ENCODE data around the gene MAP2K4.
A peak's percentile ranks its signal among the peaks of the same experiment; 100 is the strongest.
"Not testable (repeated sequence)": the region's sequence is repeated elsewhere in the genome, so short reads cannot be mapped to it uniquely, and the experiment has no call there.

Gene MAP2K4

DNA sequence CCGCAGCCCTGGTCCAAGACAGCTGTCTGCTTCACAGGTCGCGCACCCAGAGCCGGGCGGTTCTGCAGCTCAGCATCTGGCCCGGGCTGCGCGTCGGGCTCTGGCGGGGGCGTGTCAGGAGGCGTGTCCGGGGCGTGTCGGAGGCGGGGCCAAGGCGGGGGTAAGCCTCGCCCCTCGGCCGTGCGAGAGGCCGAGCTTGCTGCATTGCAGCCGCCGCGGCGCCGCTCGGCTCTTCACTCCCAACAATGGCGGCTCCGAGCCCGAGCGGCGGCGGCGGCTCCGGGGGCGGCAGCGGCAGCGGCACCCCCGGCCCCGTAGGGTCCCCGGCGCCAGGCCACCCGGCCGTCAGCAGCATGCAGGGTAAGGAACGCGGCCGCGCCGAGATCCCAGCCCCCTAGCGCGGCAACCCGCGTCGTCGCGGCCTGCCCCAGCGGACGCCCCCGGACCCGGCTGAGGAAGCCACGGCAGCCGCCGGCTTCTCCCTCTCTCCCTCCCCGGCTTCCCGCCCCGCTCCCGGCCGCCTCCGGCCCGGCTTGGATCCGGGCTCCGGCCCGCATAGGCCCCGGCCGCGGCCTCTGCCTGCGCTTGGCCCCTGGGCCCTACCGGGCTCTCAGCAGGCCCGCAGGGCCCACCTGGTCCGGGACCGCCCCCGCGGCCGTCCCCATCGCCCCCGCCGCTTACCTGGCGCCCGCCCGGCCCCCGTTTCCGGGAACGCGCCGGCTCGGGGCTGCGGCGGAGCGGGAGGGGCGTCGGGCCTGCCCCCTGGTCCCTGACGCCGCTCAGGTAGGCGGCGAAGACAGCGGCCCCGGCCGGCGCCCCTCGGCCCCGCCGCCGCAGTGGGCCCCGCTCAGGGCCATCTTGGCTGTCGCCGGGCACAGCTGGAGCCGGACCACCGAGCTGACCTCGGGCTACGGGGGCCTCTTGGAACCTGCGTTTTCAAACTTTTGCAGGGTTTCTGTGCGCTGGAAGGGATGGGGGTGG is at the start of gene MAP2K4:
TSS of gene MAP2K4 (plus strand) at position 236 of the 981 bp plus-strand sequence. CDS start at position 246, 10 bp downstream.
- H3K27ac ChIP-seq = peak within 1 kb of the TSS; percentile 83 to 93

DNA sequence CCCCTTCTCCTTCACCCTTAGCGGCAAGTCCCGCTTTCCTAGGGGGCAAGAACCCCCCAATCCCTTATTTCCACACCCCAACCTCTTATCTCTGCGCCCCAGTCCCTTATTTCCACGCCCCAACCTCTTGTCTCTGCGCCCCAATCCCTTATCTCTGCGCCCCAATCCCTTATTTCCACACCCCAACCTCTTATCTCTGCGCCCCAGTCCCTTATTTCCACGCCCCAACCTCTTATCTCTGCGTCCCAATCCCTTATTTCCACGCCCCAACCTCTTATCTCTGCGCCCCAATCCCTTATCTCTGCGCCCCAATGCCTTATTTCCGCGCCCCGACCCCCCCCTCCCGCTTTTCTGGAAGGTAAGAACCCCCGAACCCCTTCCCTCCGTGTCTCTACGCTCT is 47.9 kb upstream of the MAP2K4 start:
- not testable (repeated sequence) for H3K27ac ChIP-seq; DNase-seq (ENCODE audit: low spot score); H3K4me3 ChIP-seq

More for the DNA sequence above, at the start of gene MAP2K4:
- H3K4me3 ChIP-seq = peak within 1 kb of the TSS; percentile 98
- TF ChIP-seq, protein P1, sequence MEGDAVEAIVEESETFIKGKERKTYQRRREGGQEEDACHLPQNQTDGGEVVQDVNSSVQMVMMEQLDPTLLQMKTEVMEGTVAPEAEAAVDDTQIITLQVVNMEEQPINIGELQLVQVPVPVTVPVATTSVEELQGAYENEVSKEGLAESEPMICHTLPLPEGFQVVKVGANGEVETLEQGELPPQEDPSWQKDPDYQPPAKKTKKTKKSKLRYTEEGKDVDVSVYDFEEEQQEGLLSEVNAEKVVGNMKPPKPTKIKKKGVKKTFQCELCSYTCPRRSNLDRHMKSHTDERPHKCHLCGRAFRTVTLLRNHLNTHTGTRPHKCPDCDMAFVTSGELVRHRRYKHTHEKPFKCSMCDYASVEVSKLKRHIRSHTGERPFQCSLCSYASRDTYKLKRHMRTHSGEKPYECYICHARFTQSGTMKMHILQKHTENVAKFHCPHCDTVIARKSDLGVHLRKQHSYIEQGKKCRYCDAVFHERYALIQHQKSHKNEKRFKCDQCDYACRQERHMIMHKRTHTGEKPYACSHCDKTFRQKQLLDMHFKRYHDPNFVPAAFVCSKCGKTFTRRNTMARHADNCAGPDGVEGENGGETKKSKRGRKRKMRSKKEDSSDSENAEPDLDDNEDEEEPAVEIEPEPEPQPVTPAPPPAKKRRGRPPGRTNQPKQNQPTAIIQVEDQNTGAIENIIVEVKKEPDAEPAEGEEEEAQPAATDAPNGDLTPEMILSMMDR (IDR thresholded peaks at IDR 0.05) = no peak
- DNase-seq (ENCODE audit: low spot score) = peak; percentile 95

DNA sequence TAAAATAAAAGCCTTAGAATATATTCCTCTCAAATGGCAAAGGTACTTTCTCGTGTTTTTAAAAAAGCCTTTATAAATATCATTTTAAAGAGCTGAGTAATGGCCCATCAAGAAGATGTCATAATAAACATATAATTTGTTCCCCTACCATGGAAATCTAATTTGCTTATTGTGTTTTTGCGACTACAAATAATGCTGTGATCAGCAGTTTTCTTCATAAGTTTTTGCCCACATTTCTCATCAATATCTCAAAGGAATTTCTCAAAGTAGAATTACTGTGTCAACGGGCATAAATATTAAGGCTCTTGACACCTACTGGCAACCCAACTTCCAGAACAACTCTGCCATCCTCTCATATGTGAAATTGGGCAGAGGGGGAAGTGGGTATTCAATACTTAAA is 40.9 kb upstream of the MAP2K4 start:
- Histone ChIP-seq H3K4me3 (no peak overlapping the region), H3K27ac (no peak overlapping the region)
- TF ChIP-seq, protein P1 (IDR thresholded peaks at IDR 0.05) = no peak
- DNase-seq (ENCODE audit: low spot score) = no peak

DNA sequence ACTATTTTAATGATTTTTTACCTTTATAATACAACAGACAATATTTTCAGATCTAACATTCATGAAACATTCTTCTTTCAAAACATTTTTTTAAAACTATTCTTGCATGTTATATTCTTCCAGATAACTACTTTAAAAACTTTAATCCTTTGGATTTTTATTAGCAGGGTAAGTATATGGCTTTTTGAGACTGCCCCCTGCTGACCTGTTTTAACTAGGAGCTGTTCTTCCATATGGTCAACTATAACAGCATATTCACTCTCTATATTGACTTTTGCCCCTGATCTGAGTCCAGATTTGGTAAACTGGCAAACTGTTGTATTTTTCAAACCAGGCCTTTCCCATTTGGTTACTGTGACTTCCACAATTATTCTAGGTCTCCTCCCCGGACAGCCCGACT is 39.9 kb upstream of the MAP2K4 start:
- no peak for DNase-seq (ENCODE audit: low spot score)
- Histone ChIP-seq H3K27ac (no peak overlapping the region), H3K4me3 (no peak overlapping the region)
- TF ChIP-seq, protein P1 (IDR thresholded peaks at IDR 0.05) = no peak

DNA sequence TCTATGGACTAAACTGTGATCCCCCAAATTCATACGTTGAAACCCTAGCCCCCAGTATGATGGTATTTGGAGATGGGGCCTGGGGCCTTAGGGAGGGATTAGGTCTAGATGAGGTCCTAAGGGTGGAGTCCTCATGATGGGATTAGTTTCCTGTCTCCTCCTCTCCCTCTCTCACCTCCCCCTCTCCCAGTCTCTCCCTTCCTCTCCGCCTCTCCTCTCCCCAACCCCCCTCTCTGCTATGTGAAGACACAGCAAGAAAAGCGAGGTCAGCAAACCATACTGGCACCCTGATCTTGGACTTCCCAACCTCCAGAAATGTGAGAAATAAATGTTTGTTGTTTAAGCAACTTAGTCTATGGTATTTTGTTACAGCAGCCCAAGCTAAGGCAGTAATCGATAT is 38.8 kb upstream of the MAP2K4 start:
- no peak for DNase-seq (ENCODE audit: low spot score)
- Histone ChIP-seq H3K27ac (no peak overlapping the region), H3K4me3 (no peak overlapping the region)
- TF ChIP-seq, protein P1 (IDR thresholded peaks at IDR 0.05) = no peak

DNA sequence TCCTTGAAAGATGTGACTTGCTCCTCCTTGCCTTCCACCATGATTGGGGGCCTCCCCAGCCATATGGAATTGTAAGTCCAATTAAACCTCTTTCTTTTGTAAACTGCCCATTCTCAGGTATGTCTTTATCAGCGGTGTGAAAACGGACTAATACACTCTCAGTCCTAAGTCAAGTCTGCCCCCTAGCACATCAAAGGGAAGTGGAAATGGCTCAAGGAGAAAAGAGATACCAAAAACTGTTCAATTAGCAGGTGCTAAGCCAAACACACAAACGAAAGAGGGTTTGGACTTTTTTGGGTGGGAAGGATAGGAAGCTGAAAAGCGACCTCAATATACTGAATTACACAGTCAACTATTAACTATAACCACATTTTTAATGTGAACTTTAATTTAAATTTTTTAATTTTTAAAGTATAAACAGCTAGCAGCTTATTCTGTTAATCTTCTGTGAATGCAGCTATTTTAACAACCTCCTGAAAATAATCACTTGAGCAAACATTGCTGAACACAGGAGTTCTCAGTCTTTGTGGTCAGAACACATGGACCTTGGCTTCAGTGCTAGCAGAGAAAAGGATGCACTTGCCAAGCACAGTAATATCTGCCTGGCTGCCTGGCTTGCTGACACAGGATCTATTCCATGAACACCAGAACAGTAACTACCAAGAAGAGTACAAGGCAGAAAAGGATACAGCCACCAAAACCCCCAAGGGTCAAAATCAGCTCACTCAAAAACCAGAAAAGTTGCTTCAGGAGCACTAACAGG is 34.3 kb upstream of the MAP2K4 start:
- Histone ChIP-seq H3K27ac (peak overlapping the region in 1 of 2 donors; percentile 44), H3K4me3 (no peak overlapping the region)
- TF ChIP-seq, protein P1 (IDR thresholded peaks at IDR 0.05) = no peak
- no peak for DNase-seq (ENCODE audit: low spot score)

DNA sequence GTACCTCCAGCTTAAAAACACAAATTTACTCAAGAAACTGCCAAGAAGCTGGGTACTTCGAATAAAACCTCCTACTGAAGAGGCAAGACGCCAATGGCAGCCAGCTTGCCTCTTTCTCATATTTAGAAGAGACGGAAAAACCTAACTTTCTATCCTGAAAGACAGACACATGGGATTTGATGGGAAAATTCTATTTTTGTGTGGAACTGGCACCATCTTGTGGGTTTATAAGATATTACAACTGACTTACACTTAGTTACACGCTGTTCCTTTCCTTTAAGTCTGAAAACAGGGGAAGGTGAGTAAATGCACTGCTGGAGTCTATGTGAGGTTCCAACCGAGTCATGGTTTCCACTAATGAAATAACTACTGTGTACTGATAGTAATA is 33.7 kb upstream of the MAP2K4 start:
- TF ChIP-seq, protein P1 (IDR thresholded peaks at IDR 0.05) = peak; percentile 37
- H3K4me3 ChIP-seq = no peak overlapping the region
- peak overlapping the region in 1 of 2 donors; percentile 44 for H3K27ac ChIP-seq
- no peak for DNase-seq (ENCODE audit: low spot score)

Measured in coronary artery (tissue), 2 donors.